ENCODE data around the gene INPP5A.
"Not testable (repeated sequence)": the region's sequence is repeated elsewhere in the genome, so short reads cannot be mapped to it uniquely, and the experiment has no call there.

Gene INPP5A

GRCh38 chr10:132768346-132769248 is 231.0 kb downstream of the INPP5A start:
- Histone ChIP-seq H4K12ac (ENCODE audit: low read depth, low read length) (no peak overlapping the region), H3K79me2 (ENCODE audit: control insufficient read depth, insufficient read depth, low read length, poor library complexity) (no peaks in the 10 kb centered on the region), H4K91ac (ENCODE audit: low read depth, low read length) (no peak overlapping the region), H2BK120ac (ENCODE audit: insufficient read depth, low read length, poor library complexity) (no peak overlapping the region), H4K8ac (ENCODE audit: low read depth, low read length) (no peak overlapping the region), H3K9ac (ENCODE audit: low read length) (no peak overlapping the region), H2BK12ac (ENCODE audit: low read length) (no peak overlapping the region), H3K4me3 (ENCODE audit: low read depth, low read length) (no peak overlapping the region), H3K4ac (ENCODE audit: low read depth, low read length) (no peak overlapping the region), H3K23ac (ENCODE audit: low read length) (no peak overlapping the region), H3K79me1 (ENCODE audit: low read length) (no peaks in the 10 kb centered on the region), H3K4me2 (ENCODE audit: low read length) (no peak overlapping the region), H2BK5ac (ENCODE audit: low read depth, low read length, poor library complexity) (no peak overlapping the region), H3K27me3 (ENCODE audit: insufficient read depth, low read length) (no peaks in the 10 kb centered on the region), H3K27ac (ENCODE audit: low read depth, low read length) (no peak overlapping the region), H2AFZ (ENCODE audit: insufficient read depth, low read length, poor library complexity) (no peak overlapping the region), H3K4me1 (ENCODE audit: control insufficient read depth in 1 of 2, insufficient read depth in 2 of 2, low read length in 2 of 2) (no peaks in the 10 kb centered on the region), H3K14ac (ENCODE audit: low read length) (no peak overlapping the region), H3K9me3 (ENCODE audit: insufficient read depth, low read depth, low read length) (peaks cover 18% of the 10 kb centered on the region), H2AK5ac (ENCODE audit: low read length) (no peak overlapping the region), H3K36me3 (ENCODE audit: control insufficient read depth in 1 of 2, insufficient read depth in 2 of 2, low read length in 2 of 2) (peaks cover 14 to 18% of the 10 kb centered on the region in 2 experiments), H3K18ac (ENCODE audit: low read length) (no peak overlapping the region)
- no CpG with 5 or more reads among the region's 41 CpGs for WGBS (ENCODE audit: extremely low coverage, insufficient coverage, insufficient read length)
- DNase-seq = no peak

- no CpG with 5 or more reads among the region's 45 CpGs for WGBS (ENCODE audit: extremely low coverage, insufficient coverage, insufficient read length)
- H3K4me3 ChIP-seq (ENCODE audit: low read depth, low read length) = no peak overlapping the region
Observed at GRCh38 chr10:132770061-132771021, 232.8 kb downstream of the INPP5A start.

GRCh38 chr10:132772816-132773215 is 235.2 kb downstream of the INPP5A start:
- Histone ChIP-seq H3K9me3 (ENCODE audit: insufficient read depth, low read depth, low read length) (peaks cover 11% of the 10 kb centered on the region), H3K36me3 (ENCODE audit: control insufficient read depth in 1 of 2, insufficient read depth in 2 of 2, low read length in 2 of 2) (peaks cover 15 to 18% of the 10 kb centered on the region in 2 experiments)
- not testable (repeated sequence) for H3K4me3 ChIP-seq (ENCODE audit: low read depth, low read length); H3K23ac ChIP-seq (ENCODE audit: low read length); H3K4ac ChIP-seq (ENCODE audit: low read depth, low read length); H3K18ac ChIP-seq (ENCODE audit: low read length); H3K27ac ChIP-seq (ENCODE audit: low read depth, low read length); H3K9ac ChIP-seq (ENCODE audit: low read length); H3K27me3 ChIP-seq (ENCODE audit: insufficient read depth, low read length); H4K91ac ChIP-seq (ENCODE audit: low read depth, low read length); H3K14ac ChIP-seq (ENCODE audit: low read length); H2BK5ac ChIP-seq (ENCODE audit: low read depth, low read length, poor library complexity); H3K79me1 ChIP-seq (ENCODE audit: low read length); H4K8ac ChIP-seq (ENCODE audit: low read depth, low read length); H3K4me2 ChIP-seq (ENCODE audit: low read length); H2BK120ac ChIP-seq (ENCODE audit: insufficient read depth, low read length, poor library complexity); H3K4me1 ChIP-seq (ENCODE audit: control insufficient read depth in 1 of 2, insufficient read depth in 2 of 2, low read length in 2 of 2); H2AK5ac ChIP-seq (ENCODE audit: low read length); H4K12ac ChIP-seq (ENCODE audit: low read depth, low read length); DNase-seq; H2AFZ ChIP-seq (ENCODE audit: insufficient read depth, low read length, poor library complexity); H3K79me2 ChIP-seq (ENCODE audit: control insufficient read depth, insufficient read depth, low read length, poor library complexity); H2BK12ac ChIP-seq (ENCODE audit: low read length)
- WGBS (ENCODE audit: extremely low coverage, insufficient coverage, insufficient read length) = no CpG with 5 or more reads among the region's 25 CpGs

More at GRCh38 chr10:132770061-132771021, 232.8 kb downstream of the INPP5A start:
- Histone ChIP-seq H2AK5ac (ENCODE audit: low read length) (no peak overlapping the region), H4K91ac (ENCODE audit: low read depth, low read length) (no peak overlapping the region), H3K4me1 (ENCODE audit: control insufficient read depth in 1 of 2, insufficient read depth in 2 of 2, low read length in 2 of 2) (no peaks in the 10 kb centered on the region), H3K23ac (ENCODE audit: low read length) (no peak overlapping the region), H3K9me3 (ENCODE audit: insufficient read depth, low read depth, low read length) (peaks cover 17% of the 10 kb centered on the region), H3K14ac (ENCODE audit: low read length) (no peak overlapping the region), H3K9ac (ENCODE audit: low read length) (no peak overlapping the region), H3K4me2 (ENCODE audit: low read length) (no peak overlapping the region), H3K27me3 (ENCODE audit: insufficient read depth, low read length) (no peaks in the 10 kb centered on the region), H4K12ac (ENCODE audit: low read depth, low read length) (no peak overlapping the region), H3K27ac (ENCODE audit: low read depth, low read length) (no peak overlapping the region), H3K79me2 (ENCODE audit: control insufficient read depth, insufficient read depth, low read length, poor library complexity) (no peaks in the 10 kb centered on the region), H3K4ac (ENCODE audit: low read depth, low read length) (no peak overlapping the region), H3K36me3 (ENCODE audit: control insufficient read depth in 1 of 2, insufficient read depth in 2 of 2, low read length in 2 of 2) (peaks cover 14 to 18% of the 10 kb centered on the region in 2 experiments), H3K18ac (ENCODE audit: low read length) (no peak overlapping the region), H3K79me1 (ENCODE audit: low read length) (no peaks in the 10 kb centered on the region), H4K8ac (ENCODE audit: low read depth, low read length) (no peak overlapping the region), H2AFZ (ENCODE audit: insufficient read depth, low read length, poor library complexity) (no peak overlapping the region), H2BK120ac (ENCODE audit: insufficient read depth, low read length, poor library complexity) (no peak overlapping the region), H2BK12ac (ENCODE audit: low read length) (no peak overlapping the region), H2BK5ac (ENCODE audit: low read depth, low read length, poor library complexity) (no peak overlapping the region)
- no peak for DNase-seq

DNA sequence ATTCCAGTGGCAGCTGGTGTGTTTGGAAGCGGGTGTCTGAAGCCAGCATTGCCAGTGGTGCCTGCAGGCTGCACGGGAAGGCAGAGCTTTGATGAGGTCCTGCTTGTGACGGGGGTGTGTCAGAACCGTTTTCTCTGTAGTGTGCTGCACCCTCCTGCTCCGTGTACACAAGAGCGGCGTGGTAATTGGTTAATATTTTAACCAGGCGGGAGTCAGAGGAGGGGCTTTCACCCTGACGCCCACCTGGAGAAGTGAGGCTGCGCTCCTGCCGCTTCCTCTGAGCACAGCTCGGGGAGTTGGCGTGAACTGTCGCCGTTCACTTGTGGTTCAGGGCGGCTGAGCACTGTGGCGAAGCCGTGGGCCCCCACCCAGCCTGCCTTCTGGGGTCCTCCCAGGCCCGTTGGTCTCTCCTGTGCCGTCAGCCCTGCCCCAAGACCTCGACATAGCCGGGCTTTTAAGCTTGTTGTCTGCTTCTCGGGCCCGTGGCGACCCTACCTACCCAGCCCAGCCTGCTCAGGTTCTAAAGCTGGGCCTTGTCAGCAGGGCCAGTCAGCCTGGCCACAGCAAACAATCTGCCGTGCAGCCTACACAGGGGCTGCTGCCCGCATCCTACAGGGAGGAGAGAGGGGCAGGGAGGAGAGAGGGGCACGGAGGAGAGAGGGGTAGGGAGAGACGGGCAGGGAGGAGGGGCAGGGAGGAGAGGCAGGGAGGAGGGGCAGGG is 236.8 kb downstream of the INPP5A start:
- Histone ChIP-seq H2BK120ac (ENCODE audit: insufficient read depth, low read length, poor library complexity) (no peak overlapping the region), H3K4me2 (ENCODE audit: low read length) (no peak overlapping the region), H2AK5ac (ENCODE audit: low read length) (no peak overlapping the region), H3K14ac (ENCODE audit: low read length) (no peak overlapping the region), H4K8ac (ENCODE audit: low read depth, low read length) (no peak overlapping the region), H3K4ac (ENCODE audit: low read depth, low read length) (no peak overlapping the region), H3K4me3 (ENCODE audit: low read depth, low read length) (no peak overlapping the region), H3K18ac (ENCODE audit: low read length) (no peak overlapping the region), H3K79me2 (ENCODE audit: control insufficient read depth, insufficient read depth, low read length, poor library complexity) (no peaks in the 10 kb centered on the region), H3K9ac (ENCODE audit: low read length) (no peak overlapping the region), H3K4me1 (ENCODE audit: control insufficient read depth in 1 of 2, insufficient read depth in 2 of 2, low read length in 2 of 2) (no peaks in the 10 kb centered on the region), H3K27me3 (ENCODE audit: insufficient read depth, low read length) (no peaks in the 10 kb centered on the region), H4K12ac (ENCODE audit: low read depth, low read length) (no peak overlapping the region), H2BK12ac (ENCODE audit: low read length) (no peak overlapping the region), H3K79me1 (ENCODE audit: low read length) (no peaks in the 10 kb centered on the region), H3K27ac (ENCODE audit: low read depth, low read length) (no peak overlapping the region), H3K36me3 (ENCODE audit: control insufficient read depth in 1 of 2, insufficient read depth in 2 of 2, low read length in 2 of 2) (peaks cover 8 to 12% of the 10 kb centered on the region in 2 experiments), H4K91ac (ENCODE audit: low read depth, low read length) (no peak overlapping the region), H3K9me3 (ENCODE audit: insufficient read depth, low read depth, low read length) (peaks cover 4% of the 10 kb centered on the region), H2AFZ (ENCODE audit: insufficient read depth, low read length, poor library complexity) (no peak overlapping the region), H2BK5ac (ENCODE audit: low read depth, low read length, poor library complexity) (no peak overlapping the region), H3K23ac (ENCODE audit: low read length) (no peak overlapping the region)
- DNase-seq = no peak
- WGBS (ENCODE audit: extremely low coverage, insufficient coverage, insufficient read length) = no CpG with 5 or more reads among the region's 29 CpGs
